Activated CD4-positive, alpha-beta T cell treated with anti-CD3 and anti-CD28 coated beads for 36 hours (primary cell): ENCODE measurements around the gene SNX25. TPM values are rescaled to one million over a fixed set of nuclear protein-coding genes. Genes with fewer than 3 reads are reported as not detected.

Experiments
- ATAC-seq: fragments of 200-7000 bp; cut with Tn5 transposase; one replicate; pipeline ENCODE4 v1.10.0; 2021; ENCODE audit warnings: mild to moderate bottlenecking, moderate library complexity
- CTCF ChIA-PET: fragments of 350-600 bp; sonication (Branson Sonifier 250); formaldehyde crosslinking; loops from one replicate; lab custom pipeline; 2021; ENCODE audit warnings: antibody characterized with exemption; lab: Charles Lee
- POLR2A ChIA-PET: fragments of 350-600 bp; sonication (Branson Sonifier 250); formaldehyde crosslinking; loops from one replicate; lab custom pipeline; 2021; ENCODE audit warnings: antibody characterized with exemption, inconsistent platforms; lab: Charles Lee
- DNase-seq: peaks from one replicate; pipeline ENCODE4 v3.0.0-alpha.2; 2020
- H3K27ac Mint-ChIP-seq: one replicate; pipeline ENCODE4 v1.8.0; 2021; ENCODE audit warnings: mixed read lengths
- H3K27me3 Mint-ChIP-seq: one replicate; pipeline ENCODE4 v1.8.0; 2021; ENCODE audit warnings: mixed read lengths
- H3K36me3 Mint-ChIP-seq: one replicate; pipeline ENCODE4 v1.8.0; 2021; ENCODE audit warnings: low read depth, mixed read lengths
- H3K4me1 Mint-ChIP-seq: one replicate; pipeline ENCODE4 v1.8.0; 2021; ENCODE audit warnings: mixed read lengths
- H3K4me3 Mint-ChIP-seq: one replicate; pipeline ENCODE4 v1.8.0; 2021; ENCODE audit warnings: mild to moderate bottlenecking, moderate library complexity, mixed read lengths
- H3K9me3 Mint-ChIP-seq: one replicate; pipeline ENCODE4 v1.8.0; 2021; ENCODE audit warnings: low read depth, mixed read lengths
- intact Hi-C, 2 experiments: fragments of 100-400 bp; cut with DNase I in 1 of 2; cut with micrococcal nuclease in 1 of 2; formaldehyde crosslinking; loops; one replicate each; pipeline versions ENCODE4 v1.14.2 to v1.15.1; 2022 to 2024; cut with DNase I, micrococcal nuclease
- total RNA-seq, 2 experiments: library from RNA; stranded (reverse); gene quantifications; one replicate each; pipeline ENCODE4 v1.2.3, GENCODE V29; 2021

SNX25 gene
- total RNA-seq, 2 experiments from 2014 or later, result 14.8 to 15.0 TPM

GRCh38 chr4:185218312-185218711 lies 8.9 kb downstream of the SNX25 start:
- H3K27ac Mint-ChIP-seq, result no peak overlapping the region
- H3K4me1 Mint-ChIP-seq, result peaks cover 16% of the 10 kb centered on the region
- intact Hi-C loops, result no loop called here
- H3K36me3 Mint-ChIP-seq, result peaks cover 3% of the 10 kb centered on the region
- ATAC-seq, result no peak
- no peak for DNase-seq
- no peak overlapping the region for H3K4me3 Mint-ChIP-seq
- POLR2A ChIA-PET, result no interaction called here
- no peaks in the 10 kb centered on the region for H3K27me3 Mint-ChIP-seq
- CTCF ChIA-PET, result interaction anchor here (0.9 to 1.8 kb wide), 2 partner anchors 34 to 59 kb away, joined by 3 to 4 read pairs; no protein-coding TSS in a partner anchor
- H3K9me3 Mint-ChIP-seq, result no peaks in the 10 kb centered on the region

GRCh38 chr4:185219551-185220344 lies 10.3 kb downstream of the SNX25 start:
- ChIA-PET POLR2A (no interaction called here), CTCF (interaction anchor here (0.7 to 1.8 kb wide), 2 partner anchors 33 to 35 kb away, joined by 3 to 4 read pairs; no protein-coding TSS in a partner anchor)
- H3K36me3 Mint-ChIP-seq, result peaks cover 3% of the 10 kb centered on the region
- DNase-seq (no peak), ATAC-seq (no peak)
- H3K4me3 Mint-ChIP-seq, result no peak overlapping the region
- H3K4me1 Mint-ChIP-seq, result peaks cover 16% of the 10 kb centered on the region
- no peaks in the 10 kb centered on the region for H3K9me3 Mint-ChIP-seq
- intact Hi-C loops, result no loop called here
- H3K27ac Mint-ChIP-seq, result no peak overlapping the region
- no peaks in the 10 kb centered on the region for H3K27me3 Mint-ChIP-seq

- no peak overlapping the region for H3K27ac Mint-ChIP-seq
- H3K9me3 Mint-ChIP-seq, result no peaks in the 10 kb centered on the region
- peaks cover 11% of the 10 kb centered on the region for H3K4me1 Mint-ChIP-seq
- ChIA-PET POLR2A (no interaction called here), CTCF (interaction anchor here (0.6 to 1.2 kb wide), 2 partner anchors 23 to 907 kb away, joined by 3 read pairs; no protein-coding TSS in a partner anchor)
- no peak overlapping the region for H3K4me3 Mint-ChIP-seq
- intact Hi-C loops, result no loop called here
- ATAC-seq, result no peak
- peaks cover 3% of the 10 kb centered on the region for H3K36me3 Mint-ChIP-seq
- H3K27me3 Mint-ChIP-seq, result no peaks in the 10 kb centered on the region
- no peak for DNase-seq
Observed at GRCh38 chr4:185221491-185221890, 12.1 kb downstream of the SNX25 start.

- Mint-ChIP-seq H3K4me1 (peaks cover 6% of the 10 kb centered on the region), H3K36me3 (peaks cover under 1% of the 10 kb centered on the region)
Observed at GRCh38 chr4:185221912-185222311, 12.5 kb downstream of the SNX25 start.

DNA sequence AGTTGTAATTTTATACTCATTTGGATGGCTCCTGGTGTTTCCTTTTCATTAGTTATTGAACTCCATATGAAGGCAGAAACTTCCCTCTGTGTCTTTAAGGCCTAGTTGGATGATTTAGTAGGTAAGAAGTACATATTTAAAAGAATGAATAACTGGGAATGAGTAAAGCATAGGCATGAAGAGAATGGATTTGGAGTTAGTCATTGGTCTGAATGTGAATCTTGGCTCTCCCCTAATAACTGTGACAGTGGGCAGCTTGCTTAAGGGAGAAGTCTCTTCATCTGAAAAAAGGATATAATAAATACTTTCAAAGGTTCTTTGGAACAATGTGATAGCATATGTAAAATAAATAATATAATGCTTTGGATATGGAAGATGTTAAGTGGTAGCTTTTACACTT lies 13.2 kb downstream of the SNX25 start:
- Mint-ChIP-seq H3K27ac (no peak overlapping the region), H3K9me3 (no peaks in the 10 kb centered on the region), H3K4me1 (peaks cover 3% of the 10 kb centered on the region), H3K4me3 (no peak overlapping the region), H3K27me3 (no peaks in the 10 kb centered on the region), H3K36me3 (no peaks in the 10 kb centered on the region)
- ChIA-PET CTCF (no interaction called here), POLR2A (no interaction called here)
- no peak for DNase-seq
- intact Hi-C loops, result no loop called here
- ATAC-seq, result no peak

More at GRCh38 chr4:185221912-185222311, 12.5 kb downstream of the SNX25 start:
- Mint-ChIP-seq H3K9me3 (no peaks in the 10 kb centered on the region), H3K27me3 (no peaks in the 10 kb centered on the region), H3K27ac (no peak overlapping the region), H3K4me3 (no peak overlapping the region)
- no peak for ATAC-seq
- CTCF ChIA-PET, result interaction anchor here (0.6 to 1.2 kb wide), 2 partner anchors 23 to 907 kb away, joined by 3 read pairs; no protein-coding TSS in a partner anchor
- no peak for DNase-seq
- POLR2A ChIA-PET, result no interaction called here
- intact Hi-C loops, result no loop called here

GRCh38 chr4:185224597-185224996 lies 15.2 kb downstream of the SNX25 start:
- Mint-ChIP-seq H3K27me3 (no peaks in the 10 kb centered on the region), H3K4me1 (no peaks in the 10 kb centered on the region), H3K27ac (no peak overlapping the region), H3K4me3 (no peak overlapping the region), H3K36me3 (no peaks in the 10 kb centered on the region), H3K9me3 (no peaks in the 10 kb centered on the region)
- CTCF ChIA-PET, result no interaction called here
- intact Hi-C loops, result no loop called here
- DNase-seq, result no peak
- POLR2A ChIA-PET, result no interaction called here
- no peak for ATAC-seq

DNA sequence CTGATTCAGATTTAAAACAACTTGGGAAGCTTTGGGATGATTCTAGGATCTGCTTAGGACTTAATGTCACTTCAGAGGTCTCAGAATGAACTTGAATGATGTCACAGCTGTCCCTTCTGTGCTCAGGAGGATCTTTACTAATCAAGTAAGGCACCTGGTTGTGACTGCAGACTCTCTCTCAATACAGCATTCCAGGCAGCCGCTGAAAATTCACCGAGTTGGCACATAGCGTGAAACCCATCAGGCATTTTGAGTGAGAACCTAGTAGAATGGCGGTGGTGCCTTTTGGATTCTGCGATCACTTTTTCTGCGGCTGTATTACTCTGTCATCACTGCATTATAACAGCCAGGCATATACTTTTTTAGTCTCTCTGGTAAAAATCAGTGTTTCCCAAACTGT lies 16.5 kb downstream of the SNX25 start:
- no peaks in the 10 kb centered on the region for H3K4me1 Mint-ChIP-seq
- intact Hi-C loops, result no loop called here
- H3K27me3 Mint-ChIP-seq, result no peaks in the 10 kb centered on the region
- no peak overlapping the region for H3K4me3 Mint-ChIP-seq
- H3K9me3 Mint-ChIP-seq, result no peaks in the 10 kb centered on the region
- ATAC-seq (no peak), DNase-seq (no peak)
- CTCF ChIA-PET, result interaction anchor here (1.1 to 1.3 kb wide), 3 partner anchors 16 to 228 kb away, joined by 3 read pairs; no protein-coding TSS in a partner anchor
- H3K36me3 Mint-ChIP-seq, result no peaks in the 10 kb centered on the region
- no peak overlapping the region for H3K27ac Mint-ChIP-seq
- POLR2A ChIA-PET, result interaction anchor here (0.6 kb wide), 1 partner anchor 9 kb away, joined by 3 read pairs; no protein-coding TSS in a partner anchor

GRCh38 chr4:185227131-185227551 lies 17.7 kb downstream of the SNX25 start:
- CTCF ChIA-PET, result interaction anchor here (0.8 to 1.1 kb wide), 2 partner anchors 19 to 24 kb away, joined by 3 read pairs; no protein-coding TSS in a partner anchor
- H3K9me3 Mint-ChIP-seq, result no peaks in the 10 kb centered on the region
- H3K4me1 Mint-ChIP-seq, result peaks cover 4% of the 10 kb centered on the region
- intact Hi-C loops, result no loop called here
- H3K27ac Mint-ChIP-seq, result no peak overlapping the region
- ATAC-seq, result no peak
- H3K4me3 Mint-ChIP-seq, result no peak overlapping the region
- H3K27me3 Mint-ChIP-seq, result no peaks in the 10 kb centered on the region
- no peak for DNase-seq
- POLR2A ChIA-PET, result no interaction called here
- H3K36me3 Mint-ChIP-seq, result no peaks in the 10 kb centered on the region

DNA sequence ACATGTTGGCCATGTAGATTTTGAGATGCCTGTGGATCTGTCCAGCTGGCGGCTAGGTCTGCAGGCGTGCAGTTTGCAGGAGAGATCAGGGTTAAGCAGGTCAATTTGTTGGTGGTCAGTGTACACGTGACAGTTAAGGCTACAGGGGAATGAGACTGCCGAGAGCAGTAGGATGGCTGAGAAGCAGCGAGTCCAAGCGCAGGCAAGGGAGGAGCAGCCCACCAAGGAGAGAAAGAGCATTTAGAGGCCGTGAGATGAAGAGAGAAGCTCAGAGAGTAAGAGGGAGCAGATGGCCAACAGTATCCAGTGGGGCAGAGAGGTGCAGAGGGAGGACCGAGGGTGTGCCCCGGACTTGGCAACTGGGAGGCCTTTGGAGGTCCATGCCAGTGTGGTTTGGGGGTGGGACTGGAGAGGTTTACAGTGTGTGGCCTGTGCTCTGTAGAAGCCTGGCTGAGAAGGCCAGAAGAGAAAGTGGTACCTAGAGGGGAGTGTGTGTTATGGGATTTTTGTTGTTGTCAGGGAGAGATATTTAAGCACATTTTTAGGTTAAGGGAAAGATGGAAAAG lies 18.4 kb downstream of the SNX25 start:
- ChIA-PET POLR2A (no interaction called here), CTCF (interaction anchor here (1.1 kb wide), 1 partner anchor 19 kb away, joined by 3 read pairs; no protein-coding TSS in a partner anchor)
- DNase-seq, result no peak
- no peak overlapping the region for H3K27ac Mint-ChIP-seq
- no peaks in the 10 kb centered on the region for H3K36me3 Mint-ChIP-seq
- H3K9me3 Mint-ChIP-seq, result no peaks in the 10 kb centered on the region
- intact Hi-C loops, result no loop called here
- no peak for ATAC-seq
- no peaks in the 10 kb centered on the region for H3K27me3 Mint-ChIP-seq
- H3K4me3 Mint-ChIP-seq, result no peak overlapping the region
- H3K4me1 Mint-ChIP-seq, result peaks cover 10% of the 10 kb centered on the region

GRCh38 chr4:185229021-185229818 lies 19.8 kb downstream of the SNX25 start:
- ChIA-PET CTCF (interaction anchor here (0.7 kb wide), 1 partner anchor 155 kb away, joined by 3 read pairs; no protein-coding TSS in a partner anchor), POLR2A (interaction anchor here (0.6 kb wide), 1 partner anchor 373 kb away, joined by 5 read pairs; no protein-coding TSS in a partner anchor)
- no peak for DNase-seq
- ATAC-seq, result no peak
- no peak overlapping the region for H3K27ac Mint-ChIP-seq
- no peaks in the 10 kb centered on the region for H3K36me3 Mint-ChIP-seq
- no peak overlapping the region for H3K4me3 Mint-ChIP-seq
- intact Hi-C loops, result no loop called here
- H3K27me3 Mint-ChIP-seq, result no peaks in the 10 kb centered on the region
- no peaks in the 10 kb centered on the region for H3K9me3 Mint-ChIP-seq
- H3K4me1 Mint-ChIP-seq, result peaks cover 13% of the 10 kb centered on the region

GRCh38 chr4:185232370-185232769 lies 23.0 kb downstream of the SNX25 start:
- H3K36me3 Mint-ChIP-seq, result peaks cover 3% of the 10 kb centered on the region
- POLR2A ChIA-PET, result no interaction called here
- intact Hi-C loops, result no loop called here

More at GRCh38 chr4:185232370-185232769, 23.0 kb downstream of the SNX25 start:
- Mint-ChIP-seq H3K27me3 (no peaks in the 10 kb centered on the region), H3K27ac (no peak overlapping the region), H3K9me3 (no peaks in the 10 kb centered on the region), H3K4me3 (no peak overlapping the region), H3K4me1 (peaks cover 14% of the 10 kb centered on the region)
- CTCF ChIA-PET, result interaction anchor here (1.0 kb wide), 1 partner anchor 25 kb away, joined by 3 read pairs; no protein-coding TSS in a partner anchor
- ATAC-seq, result no peak
- DNase-seq, result no peak
